Immature natural killer cell (primary cell): Measurements from ENCODE around the gene LAGE3. TPM values are rescaled to one million over a fixed set of nuclear protein-coding genes. Genes with fewer than 3 reads are reported as not detected.

ENCODE experiments used
- DNase-seq, 3 donors: peaks; one replicate each; pipeline ENCODE4 v3.0.0; 2022; ENCODE audit warnings: mixed read lengths in 1 of 3
- H3K27ac Mint-ChIP-seq, 6 donors: one replicate each; pipeline ENCODE4 v1.8.0; 2020; ENCODE audit warnings: mixed read lengths in 6 of 6, mild to moderate bottlenecking in 5 of 6, inconsistent platforms in 4 of 6, moderate library complexity in 3 of 6
- H3K27me3 Mint-ChIP-seq, 3 donors: one replicate each; pipeline ENCODE4 v1.8.0; 2020 to 2021; ENCODE audit warnings: low read depth in 3 of 3, mild to moderate bottlenecking in 3 of 3, mixed read lengths in 3 of 3, moderate library complexity in 3 of 3, inconsistent platforms in 1 of 3
- H3K36me3 Mint-ChIP-seq, 3 donors: one replicate each; pipeline ENCODE4 v1.8.0; 2020; ENCODE audit warnings: mixed read lengths in 3 of 3, inconsistent platforms in 2 of 3, mild to moderate bottlenecking in 2 of 3
- H3K4me1 Mint-ChIP-seq, 2 donors: one replicate each; pipeline ENCODE4 v1.8.0; 2020; ENCODE audit warnings: inconsistent platforms in 2 of 2, mild to moderate bottlenecking in 2 of 2, mixed read lengths in 2 of 2, moderate library complexity in 1 of 2
- H3K4me3 Mint-ChIP-seq, 5 donors: one replicate each; pipeline ENCODE4 v1.8.0; 2020; ENCODE audit warnings: mild to moderate bottlenecking in 5 of 5, mixed read lengths in 5 of 5, inconsistent platforms in 3 of 5, moderate library complexity in 3 of 5
- H3K9me3 Mint-ChIP-seq, 6 donors: one replicate each; pipeline ENCODE4 v1.8.0; 2020; ENCODE audit warnings: mild to moderate bottlenecking in 6 of 6, mixed read lengths in 6 of 6, inconsistent platforms in 4 of 6, moderate library complexity in 3 of 6
- polyA plus RNA-seq, 3 donors: library from polyadenylated mRNA; unstranded; fragments of 300-500 nt; fragmentation: Illumina TruSeq; gene quantifications; one replicate each; pipeline ENCODE4 v1.2.3, GENCODE V29; 2021

LAGE3 gene
- polyA plus RNA-seq, 3 donors from 2014 or later, result 30.5 to 65.0 (median 52.4) TPM

DNA sequence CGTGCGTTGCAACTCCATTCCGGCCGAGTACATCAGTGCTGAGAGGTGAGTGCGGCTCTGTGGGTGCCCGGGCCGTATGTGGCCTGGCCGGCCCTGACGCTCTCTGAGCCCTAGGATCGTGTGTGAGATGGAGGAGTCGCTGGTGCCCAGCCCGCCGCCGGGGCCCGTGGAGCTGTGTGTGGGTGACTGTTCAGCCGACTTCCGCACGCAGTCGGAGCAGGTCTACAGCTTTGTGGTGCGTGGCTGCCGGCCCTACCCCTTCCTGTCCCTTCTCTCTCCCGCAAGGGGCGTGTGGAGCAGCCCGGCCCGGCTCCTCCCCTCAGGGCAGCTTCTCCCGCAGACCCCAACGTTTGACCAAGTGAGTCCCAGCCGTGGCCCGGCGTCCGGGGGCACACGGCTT is 13.0 kb downstream of the LAGE3 start:
- H3K27me3 Mint-ChIP-seq, result peaks cover 2 to 4% (median 2%) of the 10 kb centered on the region in 3 donors
- H3K4me1 Mint-ChIP-seq, result no peaks in the 10 kb centered on the region
- no peak for DNase-seq
- H3K4me3 Mint-ChIP-seq, result no peak overlapping the region
- H3K36me3 Mint-ChIP-seq, result no peaks in the 10 kb centered on the region
- H3K9me3 Mint-ChIP-seq, result peaks cover 0 to 3% (median 0%) of the 10 kb centered on the region in 6 donors
- H3K27ac Mint-ChIP-seq, result no peak overlapping the region

DNA sequence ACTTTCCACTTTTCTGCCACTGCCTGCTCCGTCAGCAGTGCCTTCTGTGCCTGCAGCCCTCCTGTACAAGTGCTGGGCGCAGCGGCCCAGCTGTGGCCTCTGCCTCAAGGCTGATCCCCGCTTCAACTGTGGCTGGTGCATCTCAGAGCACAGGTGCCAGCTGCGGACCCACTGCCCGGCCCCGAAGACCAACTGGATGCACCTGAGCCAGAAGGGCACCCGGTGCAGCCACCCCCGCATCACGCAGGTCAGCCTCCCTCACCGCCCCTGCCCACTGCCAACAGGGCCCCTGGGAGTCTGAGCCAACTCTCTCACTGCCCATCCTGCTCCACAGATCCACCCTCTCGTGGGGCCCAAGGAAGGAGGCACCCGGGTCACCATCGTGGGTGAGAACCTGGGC is 13.5 kb downstream of the LAGE3 start:
- Mint-ChIP-seq H3K9me3 (peaks cover 0 to 3% (median 0%) of the 10 kb centered on the region in 6 donors), H3K36me3 (no peaks in the 10 kb centered on the region), H3K4me3 (no peak overlapping the region), H3K4me1 (no peaks in the 10 kb centered on the region), H3K27ac (no peak overlapping the region), H3K27me3 (peaks cover 2 to 4% (median 2%) of the 10 kb centered on the region in 3 donors)
- no peak for DNase-seq

DNA sequence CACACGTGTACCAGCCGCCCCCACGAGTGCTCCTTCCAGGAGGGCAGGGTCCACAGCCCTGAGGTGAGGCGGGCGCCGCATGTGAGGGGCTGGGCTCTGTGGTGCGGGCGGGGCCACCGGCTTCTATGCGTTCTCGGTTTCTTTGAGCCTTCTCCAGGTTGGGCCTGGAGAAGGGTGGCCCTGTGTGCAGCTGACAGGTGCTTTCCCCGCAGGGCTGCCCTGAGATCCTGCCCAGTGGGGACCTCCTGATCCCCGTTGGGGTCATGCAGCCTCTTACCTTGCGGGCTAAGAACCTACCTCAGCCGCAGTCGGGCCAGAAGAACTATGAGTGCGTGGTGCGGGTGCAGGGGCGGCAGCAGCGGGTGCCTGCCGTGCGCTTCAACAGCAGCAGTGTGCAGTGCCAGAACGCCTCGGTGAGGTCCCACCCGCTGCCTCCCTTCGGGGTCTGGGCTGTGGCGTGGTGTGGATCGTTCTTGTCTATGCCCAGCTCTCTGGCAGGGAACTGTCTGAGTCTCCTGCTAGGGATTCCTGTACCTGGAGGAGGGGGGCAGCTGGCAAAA is 14.2 kb downstream of the LAGE3 start:
- no peaks in the 10 kb centered on the region for H3K4me1 Mint-ChIP-seq
- DNase-seq, result no peak
- H3K4me3 Mint-ChIP-seq, result no peak overlapping the region
- H3K36me3 Mint-ChIP-seq, result no peaks in the 10 kb centered on the region
- H3K27me3 Mint-ChIP-seq, result peaks cover 2% of the 10 kb centered on the region in 3 donors
- H3K27ac Mint-ChIP-seq, result no peak overlapping the region
- H3K9me3 Mint-ChIP-seq, result peaks cover 0 to 3% (median 0%) of the 10 kb centered on the region in 6 donors

DNA sequence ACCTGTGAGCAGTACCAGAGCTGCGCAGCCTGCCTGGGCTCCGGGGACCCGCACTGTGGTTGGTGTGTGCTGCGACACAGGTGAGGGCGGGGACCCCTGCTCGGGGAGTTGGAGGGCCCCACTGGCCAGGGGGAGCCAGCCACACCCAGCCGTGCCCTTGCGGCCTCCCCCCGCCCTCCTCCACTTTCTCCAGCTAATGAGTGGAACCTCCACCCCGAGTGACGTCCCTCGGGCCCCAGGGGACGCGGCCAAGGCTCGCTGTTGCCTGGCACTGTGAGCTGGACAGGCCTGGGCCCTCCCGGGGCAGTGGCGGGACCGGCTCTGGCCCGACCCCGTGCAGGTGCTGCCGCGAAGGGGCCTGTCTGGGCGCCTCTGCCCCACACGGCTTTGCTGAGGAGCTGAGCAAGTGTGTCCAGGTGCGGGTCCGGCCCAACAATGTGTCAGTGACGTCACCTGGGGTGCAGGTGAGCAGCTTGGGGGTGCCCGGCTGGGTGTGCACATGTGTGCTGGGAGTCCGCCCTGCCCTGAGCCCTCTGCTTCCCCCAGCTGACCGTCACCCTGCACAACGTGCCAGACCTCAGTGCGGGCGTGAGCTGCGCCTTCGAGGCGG is 15.4 kb downstream of the LAGE3 start:
- peaks cover 0 to 7% of the 10 kb centered on the region in 2 donors for H3K4me1 Mint-ChIP-seq
- DNase-seq, result no peak
- no peaks in the 10 kb centered on the region for H3K36me3 Mint-ChIP-seq
- H3K4me3 Mint-ChIP-seq, result no peak overlapping the region
- H3K27me3 Mint-ChIP-seq, result peaks cover 2% of the 10 kb centered on the region in 3 donors
- H3K9me3 Mint-ChIP-seq, result peaks cover 0 to under 1% (median 0%) of the 10 kb centered on the region in 6 donors
- H3K27ac Mint-ChIP-seq, result no peak overlapping the region

DNA sequence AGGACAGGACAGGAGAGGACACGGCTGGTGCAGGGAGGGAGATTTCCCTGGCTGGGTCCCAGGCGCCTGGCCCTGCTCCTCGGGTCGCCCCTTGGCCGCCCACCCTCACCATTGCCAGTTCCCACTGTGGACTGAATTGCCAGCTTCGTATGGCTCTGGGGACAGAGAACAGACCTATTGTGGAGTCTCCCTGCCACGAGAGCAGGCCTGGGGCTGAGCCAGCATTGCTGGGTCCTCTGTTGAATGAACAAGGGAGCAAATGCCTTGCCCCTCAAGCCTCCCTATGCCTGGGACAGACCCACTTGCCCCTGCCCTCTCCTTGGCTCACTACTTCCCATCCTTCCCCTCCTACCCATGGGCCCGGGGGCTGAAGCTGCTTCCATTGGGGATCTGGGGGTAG is 16.7 kb downstream of the LAGE3 start:
- Mint-ChIP-seq H3K27ac (no peak overlapping the region), H3K4me1 (peaks cover 2 to 9% of the 10 kb centered on the region in 2 donors), H3K4me3 (no peak overlapping the region), H3K36me3 (no peaks in the 10 kb centered on the region), H3K9me3 (no peaks in the 10 kb centered on the region), H3K27me3 (peaks cover 2 to 4% (median 3%) of the 10 kb centered on the region in 3 donors)
- no peak for DNase-seq

DNA sequence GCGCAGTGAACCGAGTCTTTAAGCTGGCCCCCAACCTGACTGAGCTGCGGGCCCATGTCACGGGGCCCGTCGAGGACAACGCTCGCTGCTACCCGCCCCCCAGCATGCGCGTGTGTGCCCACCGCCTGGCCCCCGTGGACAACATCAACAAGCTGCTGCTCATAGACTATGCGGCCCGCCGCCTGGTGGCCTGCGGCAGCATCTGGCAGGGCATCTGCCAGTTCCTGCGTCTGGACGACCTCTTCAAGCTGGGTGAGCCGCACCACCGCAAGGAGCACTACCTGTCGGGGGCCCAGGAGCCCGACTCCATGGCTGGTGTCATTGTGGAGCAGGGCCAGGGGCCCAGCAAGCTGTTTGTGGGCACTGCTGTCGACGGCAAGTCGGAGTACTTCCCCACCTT is 18.8 kb downstream of the LAGE3 start:
- Mint-ChIP-seq H3K27ac (no peak overlapping the region), H3K4me3 (peak overlapping the region in 1 of 5 donors; percentile 42), H3K9me3 (no peaks in the 10 kb centered on the region), H3K36me3 (no peaks in the 10 kb centered on the region), H3K4me1 (peaks cover 6 to 11% of the 10 kb centered on the region in 2 donors), H3K27me3 (peaks cover 2 to 7% (median 4%) of the 10 kb centered on the region in 3 donors)
- DNase-seq, result no peak

DNA sequence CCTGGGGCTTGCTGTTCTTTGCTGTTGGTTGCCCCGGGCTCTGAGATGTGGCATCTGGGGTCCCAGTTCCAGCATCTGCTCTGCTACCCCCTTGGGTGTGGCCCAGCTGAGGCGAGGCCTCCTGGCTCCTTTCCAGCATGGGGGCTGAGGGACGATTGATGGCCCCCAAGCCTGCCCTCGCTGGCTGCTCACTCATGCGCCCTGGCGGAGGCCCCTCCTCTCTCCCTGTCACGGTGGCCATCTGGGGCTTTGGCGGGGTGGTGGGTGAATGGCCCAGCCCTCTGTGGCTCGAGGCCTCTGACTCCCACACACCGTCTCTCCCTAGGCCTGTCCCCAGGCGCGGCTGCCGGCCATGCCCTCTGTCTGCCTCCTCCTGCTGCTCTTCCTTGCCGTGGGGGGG is 19.2 kb downstream of the LAGE3 start:
- no peak for DNase-seq
- Mint-ChIP-seq H3K27ac (no peak overlapping the region), H3K4me3 (peak overlapping the region in 2 of 5 donors; percentile 14 to 42), H3K4me1 (peaks cover 6 to 11% of the 10 kb centered on the region in 2 donors), H3K9me3 (no peaks in the 10 kb centered on the region), H3K27me3 (peaks cover 2 to 7% (median 4%) of the 10 kb centered on the region in 3 donors), H3K36me3 (no peaks in the 10 kb centered on the region)

DNA sequence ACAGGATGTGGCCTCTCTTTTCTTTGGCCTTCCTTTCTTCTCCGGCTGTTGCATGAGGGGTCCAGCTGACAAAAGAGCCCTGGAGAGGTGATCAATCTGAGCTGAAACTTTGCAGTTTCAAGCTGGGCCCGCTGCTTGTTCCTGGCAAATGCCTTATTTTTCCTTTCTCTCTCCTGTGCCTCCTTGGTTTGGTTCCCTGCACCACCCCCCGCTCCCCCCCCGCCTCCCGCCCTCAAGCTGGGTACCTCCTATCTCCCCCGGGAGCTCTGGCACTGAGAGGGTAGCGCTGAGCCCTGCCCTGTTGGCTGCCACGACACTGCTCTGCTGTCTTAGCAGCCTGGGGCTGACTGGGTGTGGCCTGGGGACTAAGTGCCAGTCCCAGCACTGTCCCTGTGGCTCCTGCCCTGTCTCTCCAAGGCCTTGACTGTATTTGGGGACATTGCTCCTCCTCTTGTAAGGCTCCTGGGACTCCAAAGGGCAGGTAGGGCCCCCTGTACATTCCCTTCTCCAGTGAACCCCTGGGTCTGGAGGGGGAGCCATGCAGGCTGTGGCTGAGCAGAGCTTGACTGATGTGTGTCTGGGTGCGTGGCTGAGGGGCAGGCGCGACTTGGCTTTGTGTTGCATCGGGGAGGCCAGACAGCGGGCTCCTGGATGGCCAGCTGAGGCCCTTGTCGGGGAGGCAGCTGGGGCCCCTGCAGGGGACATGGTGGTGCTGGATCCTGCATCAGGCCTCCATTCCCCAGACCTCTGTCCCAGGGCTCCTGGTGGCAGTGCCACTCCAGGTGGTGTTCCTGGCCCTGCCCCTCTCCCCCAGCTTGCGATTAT is 19.9 kb downstream of the LAGE3 start:
- Mint-ChIP-seq H3K27me3 (peaks cover 2 to 5% (median 4%) of the 10 kb centered on the region in 3 donors), H3K4me3 (peak overlapping the region; percentile 65 to 79 (median 75)), H3K4me1 (peaks cover 6 to 11% of the 10 kb centered on the region in 2 donors), H3K27ac (peak overlapping the region in 5 of 6 donors; percentile 34 to 71 (median 67)), H3K36me3 (no peaks in the 10 kb centered on the region), H3K9me3 (no peaks in the 10 kb centered on the region)
- peak in 1 of 3 donors; percentile 19 for DNase-seq

DNA sequence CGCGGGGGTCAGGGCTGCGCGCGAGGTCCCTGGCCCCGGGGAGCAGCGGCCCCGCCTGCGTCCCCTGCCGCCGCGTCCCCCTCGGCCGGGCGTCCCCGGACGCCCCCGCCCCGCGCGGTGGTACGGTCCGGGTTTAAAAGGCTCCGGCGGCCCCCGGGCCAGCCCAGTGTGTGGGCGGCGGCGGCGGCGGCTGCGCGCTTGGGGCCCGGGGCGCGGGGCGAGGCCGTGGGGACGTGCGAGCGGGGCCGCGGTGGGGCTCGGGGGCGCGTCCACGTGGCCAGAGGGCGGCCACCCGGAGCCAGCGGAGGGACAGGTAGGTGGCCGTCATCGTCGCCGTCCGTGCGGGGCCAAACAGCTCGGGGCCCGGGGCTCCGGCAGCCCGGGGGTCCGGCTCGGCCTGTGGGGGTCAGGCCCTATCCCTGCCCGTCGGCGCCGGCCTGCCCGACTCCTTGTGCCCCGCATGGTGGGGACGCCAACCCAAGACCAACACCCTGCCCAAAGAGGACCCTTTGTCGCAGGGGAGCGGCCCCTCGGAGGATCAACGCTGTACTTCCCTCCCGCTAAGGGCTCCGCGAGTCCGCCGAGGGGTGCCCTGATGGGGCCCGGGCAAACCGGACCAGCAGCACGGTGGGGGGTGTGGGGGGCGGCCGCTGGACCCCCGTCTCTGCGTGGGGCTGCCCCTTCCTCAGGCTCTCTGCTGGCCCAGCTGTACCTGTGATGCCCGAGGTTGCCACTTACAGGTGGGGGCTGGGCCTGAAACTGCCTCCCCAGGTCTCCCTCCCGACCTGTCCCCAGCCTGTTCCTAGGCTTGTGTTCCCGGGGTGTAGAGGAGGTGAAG is 20.7 kb downstream of the LAGE3 start, which contains the start of gene PLXNA3:
PLXNA3 (plus strand) TSS at position 166 of the 838 bp plus-strand sequence. CDS start 1,903 bp downstream, outside the sequence.
- Mint-ChIP-seq H3K4me1 (peaks cover 6 to 11% of the 10 kb centered on the region in 2 donors), H3K27me3 (peaks cover 2 to 5% (median 4%) of the 10 kb centered on the region in 3 donors), H3K4me3 (peak within 1 kb of the TSS; percentile 85 to 93 (median 91)), H3K9me3 (no peaks in the 10 kb centered on the region), H3K36me3 (no peaks in the 10 kb centered on the region), H3K27ac (peak within 1 kb of the TSS; percentile 85 to 95 (median 92))
- peak; percentile 69 to 77 (median 75) for DNase-seq

DNA sequence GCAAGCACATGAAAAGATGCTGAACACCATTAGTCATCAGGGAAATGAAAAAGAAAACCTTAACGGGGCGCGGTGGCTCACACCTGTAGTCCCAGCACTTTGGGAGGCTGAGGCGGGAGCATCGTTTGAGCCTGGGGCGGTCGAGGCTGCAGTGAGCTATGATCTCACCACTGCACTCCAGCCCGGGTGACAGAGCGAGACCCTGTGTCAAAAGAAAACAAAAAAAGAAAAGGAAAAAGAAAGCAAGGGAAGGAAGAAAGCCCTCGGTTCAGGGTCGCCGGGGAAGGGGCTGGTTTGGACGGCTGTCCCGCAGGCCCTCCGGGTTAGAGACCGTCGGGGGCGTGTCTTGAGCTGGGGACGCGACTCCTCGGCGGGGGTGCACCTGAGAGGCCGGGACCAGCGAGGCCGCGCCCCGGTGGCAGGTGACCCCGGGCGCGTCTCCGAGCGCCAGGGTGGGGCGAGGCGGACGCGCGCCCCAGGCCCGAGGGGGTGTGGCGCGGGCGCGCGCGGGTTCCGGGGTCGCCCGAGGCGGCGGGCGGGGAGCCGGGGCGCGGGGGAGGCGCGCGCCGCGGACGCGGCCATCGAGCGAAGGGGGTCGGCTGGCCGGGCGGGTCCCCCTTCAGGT is 21.5 kb downstream of the LAGE3 start:
- DNase-seq, result peak; percentile 61 to 73 (median 72)
- no peaks in the 10 kb centered on the region for H3K9me3 Mint-ChIP-seq
- H3K27me3 Mint-ChIP-seq, result peaks cover 2 to 5% (median 4%) of the 10 kb centered on the region in 3 donors
- H3K27ac Mint-ChIP-seq, result peak overlapping the region; percentile 85 to 95 (median 92)
- peak overlapping the region; percentile 85 to 93 (median 91) for H3K4me3 Mint-ChIP-seq
- H3K36me3 Mint-ChIP-seq, result no peaks in the 10 kb centered on the region
- peaks cover 6 to 11% of the 10 kb centered on the region in 2 donors for H3K4me1 Mint-ChIP-seq

DNA sequence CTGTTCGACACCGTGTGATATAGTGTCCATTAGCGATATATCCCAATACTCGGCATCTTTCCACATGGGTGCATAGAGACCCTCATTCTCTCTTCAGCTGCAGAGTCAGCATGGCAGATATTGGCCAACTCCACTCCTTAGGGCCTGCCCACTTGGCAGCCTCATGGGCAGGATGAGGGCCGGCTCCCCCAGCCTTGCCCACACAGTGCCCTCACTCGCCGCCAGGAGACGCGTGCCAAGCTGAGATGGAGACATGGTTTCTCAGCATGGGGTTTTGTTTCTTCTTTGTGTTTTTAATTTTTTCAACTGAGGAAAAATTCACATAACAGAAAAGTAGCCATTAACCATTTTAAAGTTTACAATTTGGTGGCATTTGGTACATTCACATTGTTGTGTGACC is 26.3 kb downstream of the LAGE3 start:
- Mint-ChIP-seq H3K4me3 (no peak overlapping the region), H3K36me3 (no peaks in the 10 kb centered on the region), H3K9me3 (no peaks in the 10 kb centered on the region), H3K27me3 (peaks cover 1 to 5% (median 4%) of the 10 kb centered on the region in 3 donors), H3K27ac (peak overlapping the region in 1 of 6 donors; percentile 44), H3K4me1 (peaks cover 3 to 6% of the 10 kb centered on the region in 2 donors)
- no peak for DNase-seq

DNA sequence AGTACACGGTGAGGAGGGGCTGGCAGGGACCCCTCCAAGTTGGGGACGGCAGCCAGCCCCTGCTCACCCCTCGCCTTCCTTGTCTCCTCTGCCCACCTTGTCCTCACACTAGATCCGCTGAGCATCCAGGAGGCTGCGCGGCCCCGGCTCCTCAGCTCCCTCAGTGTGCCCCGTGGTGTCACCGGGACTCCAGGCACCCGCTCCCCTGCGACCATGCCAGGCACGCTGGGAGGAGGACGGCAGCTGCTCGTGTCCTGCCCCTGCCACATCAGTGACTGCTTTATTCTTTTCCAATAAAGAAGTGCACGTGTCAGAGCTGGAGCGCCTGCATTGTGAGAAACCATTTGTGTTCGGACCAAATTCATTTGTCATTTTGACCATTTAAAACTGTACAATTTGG is 28.8 kb downstream of the LAGE3 start:
- H3K9me3 Mint-ChIP-seq, result no peaks in the 10 kb centered on the region
- DNase-seq, result no peak
- H3K27ac Mint-ChIP-seq, result no peak overlapping the region
- peaks cover 0 to 3% (median 1%) of the 10 kb centered on the region in 3 donors for H3K27me3 Mint-ChIP-seq
- no peaks in the 10 kb centered on the region for H3K4me1 Mint-ChIP-seq
- H3K4me3 Mint-ChIP-seq, result no peak overlapping the region
- no peaks in the 10 kb centered on the region for H3K36me3 Mint-ChIP-seq

DNA sequence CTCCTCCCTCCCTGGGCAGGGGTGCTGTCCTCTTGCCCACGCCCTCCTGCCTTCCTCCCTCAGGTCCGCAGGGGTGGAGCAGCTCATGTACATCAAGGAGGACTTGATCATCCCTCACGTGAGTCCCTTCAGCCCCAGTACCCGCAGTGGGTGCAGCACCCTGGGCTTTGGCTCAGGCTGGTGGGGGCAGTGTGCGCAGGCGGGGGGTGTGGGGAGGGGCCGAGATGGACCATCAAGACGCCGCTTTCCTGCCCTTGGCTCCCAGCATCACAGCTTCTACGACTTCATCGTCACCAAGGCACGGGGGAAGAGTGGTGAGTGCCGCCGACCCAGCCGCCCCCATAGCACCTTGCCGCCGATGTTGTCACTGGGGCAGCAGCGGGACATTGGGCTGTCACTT is 29.5 kb downstream of the LAGE3 start:
- H3K27ac Mint-ChIP-seq, result no peak overlapping the region
- no peaks in the 10 kb centered on the region for H3K9me3 Mint-ChIP-seq
- DNase-seq, result no peak
- no peak overlapping the region for H3K4me3 Mint-ChIP-seq
- H3K27me3 Mint-ChIP-seq, result peaks cover 0 to 3% (median 1%) of the 10 kb centered on the region in 3 donors
- H3K36me3 Mint-ChIP-seq, result no peaks in the 10 kb centered on the region
- H3K4me1 Mint-ChIP-seq, result peaks cover 0 to 4% of the 10 kb centered on the region in 2 donors
